HepG2 (cell line): ENCODE results near the gene PRR15L. TPM values are rescaled to one million over a fixed set of nuclear protein-coding genes. Genes with fewer than 3 reads are reported as not detected.

Experiments
- ATRX ChIP-seq: sonication (generic); formaldehyde crosslinking; IDR thresholded peaks from 2 replicates; pipeline ENCODE4 v1.4.0; 2020; ENCODE audit warnings: missing genetic modification reagents, borderline replicate concordance
- FOXJ3 ChIP-seq: sonication (generic); formaldehyde crosslinking; IDR thresholded peaks from 2 replicates; pipeline ENCODE4 v1.4.0; 2020; ENCODE audit warnings: missing genetic modification reagents, mild to moderate bottlenecking, borderline replicate concordance
- MYNN ChIP-seq: sonication (generic); formaldehyde crosslinking; IDR thresholded peaks from 2 replicates; pipeline ENCODE4 v1.4.0; 2020; ENCODE audit warnings: mild to moderate bottlenecking, low read depth, missing genetic modification reagents
- NR2F2 ChIP-seq: IDR thresholded peaks from 2 replicates; pipeline ENCODE4 v1.6.1; 2012; ENCODE audit warnings: low read depth, inconsistent platforms, borderline replicate concordance
- SMARCE1 ChIP-seq: fragments of 450-650 bp; IDR thresholded peaks from 2 replicates; pipeline ENCODE4 v1.6.1; 2017; ENCODE audit warnings: borderline replicate concordance
- ZNF788 ChIP-seq: sonication (generic); formaldehyde crosslinking; IDR thresholded peaks from 2 replicates; pipeline ENCODE4 v1.5.0; 2020; ENCODE audit warnings: mild to moderate bottlenecking, missing genetic modification reagents, borderline replicate concordance
- ZNF878 ChIP-seq: sonication (generic); formaldehyde crosslinking; IDR thresholded peaks from 2 replicates; pipeline ENCODE4 v1.8.1; 2023; ENCODE audit warnings: mild to moderate bottlenecking, missing genetic modification reagents, moderate library complexity
- polyA plus RNA-seq, 8 experiments: library from polyadenylated mRNA; depleted of rRNA in 3 of 8; stranded (reverse) in 7 of 8; unstranded in 1 of 8; fragments of >200 nt; fragmentation: Illumina TruSeq in 4 of 8; extraction: Trizol in 4 of 8; gene quantifications; 2 replicates each; pipeline versions ENCODE4 v1.2.1 to v1.2.3, GENCODE V29; 2011 to 2016; ENCODE audit warnings: low read depth in 4 of 8, missing spikeins in 1 of 8, mixed read lengths in 1 of 8; ENCODE audit not compliant: insufficient read depth in 1 of 8
- total RNA-seq, 5 experiments: library from RNA; depleted of rRNA; stranded (reverse); fragments of >200 nt; fragmentation: Illumina TruSeq; extraction: Trizol; gene quantifications; 2 replicates each; pipeline ENCODE4 v1.2.3, GENCODE V29; 2016; ENCODE audit warnings: low read depth in 1 of 5
- TF ChIP-seq, protein P1 (sequence below): sonication (generic); formaldehyde crosslinking; IDR thresholded peaks from 2 replicates; pipeline ENCODE4 v1.9.0; 2021; ENCODE audit warnings: mild to moderate bottlenecking, missing genetic modification reagents
- TF ChIP-seq, protein P2 (sequence below): sonication (generic); formaldehyde crosslinking; IDR thresholded peaks from 2 replicates; pipeline ENCODE4 v1.4.0; 2020; ENCODE audit warnings: missing genetic modification reagents, borderline replicate concordance
- TF ChIP-seq, protein P3 (sequence below): sonication (generic); formaldehyde crosslinking; IDR thresholded peaks from 2 replicates; pipeline ENCODE4 v1.5.1; 2020; ENCODE audit warnings: missing genetic modification reagents, mild to moderate bottlenecking, borderline replicate concordance
- TF ChIP-seq, protein P4 (sequence below): IDR thresholded peaks from 2 replicates; pipeline ENCODE4 v1.4.0; 2020; ENCODE audit warnings: mild to moderate bottlenecking, missing genetic modification reagents

The PRR15L gene
- total and polyA plus RNA-seq, 2 of the 13 experiments (the other 11 are each of a cell fraction or from before 2014, with no cell fraction given) = 0.44 to 2.0 TPM

DNA sequence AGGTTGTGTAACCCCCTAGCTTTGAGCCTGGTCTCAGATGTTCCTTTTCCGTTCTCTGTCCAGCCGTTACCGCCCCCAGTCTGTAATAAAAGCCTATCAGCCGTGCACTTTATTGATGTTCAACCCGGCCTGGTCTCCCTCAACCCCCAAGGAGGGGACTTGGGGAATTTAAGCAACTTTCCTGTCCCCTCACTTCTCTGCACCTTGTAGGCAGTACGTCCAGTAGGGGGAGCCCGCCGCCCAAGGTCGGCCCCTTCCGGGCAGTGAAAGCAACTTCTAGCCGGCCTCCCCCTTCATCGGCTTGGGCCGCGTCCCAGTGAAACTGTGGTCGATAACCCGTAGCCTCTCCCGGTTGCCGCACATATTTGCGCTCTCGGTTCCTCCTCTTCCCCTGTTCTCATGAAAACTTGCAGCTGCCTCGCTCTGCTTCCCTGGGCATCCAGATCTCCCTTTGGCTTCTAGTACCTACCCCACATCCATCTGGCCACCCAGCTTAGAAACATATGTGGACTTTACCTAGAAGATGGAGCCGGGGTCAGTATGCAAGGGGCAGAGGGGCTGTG is 8.4 kb downstream of the PRR15L start (continued):
- TF ChIP-seq, protein P1, sequence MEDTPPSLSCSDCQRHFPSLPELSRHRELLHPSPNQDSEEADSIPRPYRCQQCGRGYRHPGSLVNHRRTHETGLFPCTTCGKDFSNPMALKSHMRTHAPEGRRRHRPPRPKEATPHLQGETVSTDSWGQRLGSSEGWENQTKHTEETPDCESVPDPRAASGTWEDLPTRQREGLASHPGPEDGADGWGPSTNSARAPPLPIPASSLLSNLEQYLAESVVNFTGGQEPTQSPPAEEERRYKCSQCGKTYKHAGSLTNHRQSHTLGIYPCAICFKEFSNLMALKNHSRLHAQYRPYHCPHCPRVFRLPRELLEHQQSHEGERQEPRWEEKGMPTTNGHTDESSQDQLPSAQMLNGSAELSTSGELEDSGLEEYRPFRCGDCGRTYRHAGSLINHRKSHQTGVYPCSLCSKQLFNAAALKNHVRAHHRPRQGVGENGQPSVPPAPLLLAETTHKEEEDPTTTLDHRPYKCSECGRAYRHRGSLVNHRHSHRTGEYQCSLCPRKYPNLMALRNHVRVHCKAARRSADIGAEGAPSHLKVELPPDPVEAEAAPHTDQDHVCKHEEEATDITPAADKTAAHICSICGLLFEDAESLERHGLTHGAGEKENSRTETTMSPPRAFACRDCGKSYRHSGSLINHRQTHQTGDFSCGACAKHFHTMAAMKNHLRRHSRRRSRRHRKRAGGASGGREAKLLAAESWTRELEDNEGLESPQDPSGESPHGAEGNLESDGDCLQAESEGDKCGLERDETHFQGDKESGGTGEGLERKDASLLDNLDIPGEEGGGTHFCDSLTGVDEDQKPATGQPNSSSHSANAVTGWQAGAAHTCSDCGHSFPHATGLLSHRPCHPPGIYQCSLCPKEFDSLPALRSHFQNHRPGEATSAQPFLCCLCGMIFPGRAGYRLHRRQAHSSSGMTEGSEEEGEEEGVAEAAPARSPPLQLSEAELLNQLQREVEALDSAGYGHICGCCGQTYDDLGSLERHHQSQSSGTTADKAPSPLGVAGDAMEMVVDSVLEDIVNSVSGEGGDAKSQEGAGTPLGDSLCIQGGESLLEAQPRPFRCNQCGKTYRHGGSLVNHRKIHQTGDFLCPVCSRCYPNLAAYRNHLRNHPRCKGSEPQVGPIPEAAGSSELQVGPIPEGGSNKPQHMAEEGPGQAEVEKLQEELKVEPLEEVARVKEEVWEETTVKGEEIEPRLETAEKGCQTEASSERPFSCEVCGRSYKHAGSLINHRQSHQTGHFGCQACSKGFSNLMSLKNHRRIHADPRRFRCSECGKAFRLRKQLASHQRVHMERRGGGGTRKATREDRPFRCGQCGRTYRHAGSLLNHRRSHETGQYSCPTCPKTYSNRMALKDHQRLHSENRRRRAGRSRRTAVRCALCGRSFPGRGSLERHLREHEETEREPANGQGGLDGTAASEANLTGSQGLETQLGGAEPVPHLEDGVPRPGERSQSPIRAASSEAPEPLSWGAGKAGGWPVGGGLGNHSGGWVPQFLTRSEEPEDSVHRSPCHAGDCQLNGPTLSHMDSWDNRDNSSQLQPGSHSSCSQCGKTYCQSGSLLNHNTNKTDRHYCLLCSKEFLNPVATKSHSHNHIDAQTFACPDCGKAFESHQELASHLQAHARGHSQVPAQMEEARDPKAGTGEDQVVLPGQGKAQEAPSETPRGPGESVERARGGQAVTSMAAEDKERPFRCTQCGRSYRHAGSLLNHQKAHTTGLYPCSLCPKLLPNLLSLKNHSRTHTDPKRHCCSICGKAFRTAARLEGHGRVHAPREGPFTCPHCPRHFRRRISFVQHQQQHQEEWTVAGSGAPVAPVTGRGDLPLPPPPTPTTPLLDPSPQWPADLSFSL (CRISPR knock-in tag) = peak; percentile 87
- TF ChIP-seq, protein P2, sequence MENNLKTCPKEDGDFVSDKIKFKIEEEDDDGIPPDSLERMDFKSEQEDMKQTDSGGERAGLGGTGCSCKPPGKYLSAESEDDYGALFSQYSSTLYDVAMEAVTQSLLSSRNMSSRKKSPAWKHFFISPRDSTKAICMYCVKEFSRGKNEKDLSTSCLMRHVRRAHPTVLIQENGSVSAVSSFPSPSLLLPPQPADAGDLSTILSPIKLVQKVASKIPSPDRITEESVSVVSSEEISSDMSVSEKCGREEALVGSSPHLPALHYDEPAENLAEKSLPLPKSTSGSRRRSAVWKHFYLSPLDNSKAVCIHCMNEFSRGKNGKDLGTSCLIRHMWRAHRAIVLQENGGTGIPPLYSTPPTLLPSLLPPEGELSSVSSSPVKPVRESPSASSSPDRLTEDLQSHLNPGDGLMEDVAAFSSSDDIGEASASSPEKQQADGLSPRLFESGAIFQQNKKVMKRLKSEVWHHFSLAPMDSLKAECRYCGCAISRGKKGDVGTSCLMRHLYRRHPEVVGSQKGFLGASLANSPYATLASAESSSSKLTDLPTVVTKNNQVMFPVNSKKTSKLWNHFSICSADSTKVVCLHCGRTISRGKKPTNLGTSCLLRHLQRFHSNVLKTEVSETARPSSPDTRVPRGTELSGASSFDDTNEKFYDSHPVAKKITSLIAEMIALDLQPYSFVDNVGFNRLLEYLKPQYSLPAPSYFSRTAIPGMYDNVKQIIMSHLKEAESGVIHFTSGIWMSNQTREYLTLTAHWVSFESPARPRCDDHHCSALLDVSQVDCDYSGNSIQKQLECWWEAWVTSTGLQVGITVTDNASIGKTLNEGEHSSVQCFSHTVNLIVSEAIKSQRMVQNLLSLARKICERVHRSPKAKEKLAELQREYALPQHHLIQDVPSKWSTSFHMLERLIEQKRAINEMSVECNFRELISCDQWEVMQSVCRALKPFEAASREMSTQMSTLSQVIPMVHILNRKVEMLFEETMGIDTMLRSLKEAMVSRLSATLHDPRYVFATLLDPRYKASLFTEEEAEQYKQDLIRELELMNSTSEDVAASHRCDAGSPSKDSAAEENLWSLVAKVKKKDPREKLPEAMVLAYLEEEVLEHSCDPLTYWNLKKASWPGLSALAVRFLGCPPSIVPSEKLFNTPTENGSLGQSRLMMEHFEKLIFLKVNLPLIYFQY = peak; percentile 88
- TF ChIP-seq ATRX (CRISPR knock-in tag) (no peak), ZNF878 (CRISPR knock-in tag) (no peak), ZNF788 (peak; percentile 74; the same call in 1 of the 2 replicates), SMARCE1 (no peak), NR2F2 (no peak; the same call in 1 of the 2 replicates), FOXJ3 (CRISPR knock-in tag) (no peak), MYNN (0 out of 2 replicates have a peak, but pooled peaks have one; percentile 18)
- TF ChIP-seq, protein P3, sequence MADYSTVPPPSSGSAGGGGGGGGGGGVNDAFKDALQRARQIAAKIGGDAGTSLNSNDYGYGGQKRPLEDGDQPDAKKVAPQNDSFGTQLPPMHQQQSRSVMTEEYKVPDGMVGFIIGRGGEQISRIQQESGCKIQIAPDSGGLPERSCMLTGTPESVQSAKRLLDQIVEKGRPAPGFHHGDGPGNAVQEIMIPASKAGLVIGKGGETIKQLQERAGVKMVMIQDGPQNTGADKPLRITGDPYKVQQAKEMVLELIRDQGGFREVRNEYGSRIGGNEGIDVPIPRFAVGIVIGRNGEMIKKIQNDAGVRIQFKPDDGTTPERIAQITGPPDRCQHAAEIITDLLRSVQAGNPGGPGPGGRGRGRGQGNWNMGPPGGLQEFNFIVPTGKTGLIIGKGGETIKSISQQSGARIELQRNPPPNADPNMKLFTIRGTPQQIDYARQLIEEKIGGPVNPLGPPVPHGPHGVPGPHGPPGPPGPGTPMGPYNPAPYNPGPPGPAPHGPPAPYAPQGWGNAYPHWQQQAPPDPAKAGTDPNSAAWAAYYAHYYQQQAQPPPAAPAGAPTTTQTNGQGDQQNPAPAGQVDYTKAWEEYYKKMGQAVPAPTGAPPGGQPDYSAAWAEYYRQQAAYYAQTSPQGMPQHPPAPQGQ (CRISPR knock-in tag) = peak; percentile 32; the same call in 1 of the 2 replicates
- TF ChIP-seq, protein P4, sequence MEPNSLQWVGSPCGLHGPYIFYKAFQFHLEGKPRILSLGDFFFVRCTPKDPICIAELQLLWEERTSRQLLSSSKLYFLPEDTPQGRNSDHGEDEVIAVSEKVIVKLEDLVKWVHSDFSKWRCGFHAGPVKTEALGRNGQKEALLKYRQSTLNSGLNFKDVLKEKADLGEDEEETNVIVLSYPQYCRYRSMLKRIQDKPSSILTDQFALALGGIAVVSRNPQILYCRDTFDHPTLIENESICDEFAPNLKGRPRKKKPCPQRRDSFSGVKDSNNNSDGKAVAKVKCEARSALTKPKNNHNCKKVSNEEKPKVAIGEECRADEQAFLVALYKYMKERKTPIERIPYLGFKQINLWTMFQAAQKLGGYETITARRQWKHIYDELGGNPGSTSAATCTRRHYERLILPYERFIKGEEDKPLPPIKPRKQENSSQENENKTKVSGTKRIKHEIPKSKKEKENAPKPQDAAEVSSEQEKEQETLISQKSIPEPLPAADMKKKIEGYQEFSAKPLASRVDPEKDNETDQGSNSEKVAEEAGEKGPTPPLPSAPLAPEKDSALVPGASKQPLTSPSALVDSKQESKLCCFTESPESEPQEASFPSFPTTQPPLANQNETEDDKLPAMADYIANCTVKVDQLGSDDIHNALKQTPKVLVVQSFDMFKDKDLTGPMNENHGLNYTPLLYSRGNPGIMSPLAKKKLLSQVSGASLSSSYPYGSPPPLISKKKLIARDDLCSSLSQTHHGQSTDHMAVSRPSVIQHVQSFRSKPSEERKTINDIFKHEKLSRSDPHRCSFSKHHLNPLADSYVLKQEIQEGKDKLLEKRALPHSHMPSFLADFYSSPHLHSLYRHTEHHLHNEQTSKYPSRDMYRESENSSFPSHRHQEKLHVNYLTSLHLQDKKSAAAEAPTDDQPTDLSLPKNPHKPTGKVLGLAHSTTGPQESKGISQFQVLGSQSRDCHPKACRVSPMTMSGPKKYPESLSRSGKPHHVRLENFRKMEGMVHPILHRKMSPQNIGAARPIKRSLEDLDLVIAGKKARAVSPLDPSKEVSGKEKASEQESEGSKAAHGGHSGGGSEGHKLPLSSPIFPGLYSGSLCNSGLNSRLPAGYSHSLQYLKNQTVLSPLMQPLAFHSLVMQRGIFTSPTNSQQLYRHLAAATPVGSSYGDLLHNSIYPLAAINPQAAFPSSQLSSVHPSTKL = peak; percentile 45; the same call in 1 of the 2 replicates
